ENCODE results near the gene MAPK12. TPM values are rescaled to one million over a fixed set of nuclear protein-coding genes. Genes with fewer than 3 reads are reported as not detected.

The MAPK12 gene
- total RNA-seq, result 10 to 100 TPM in 1 of 2 donors, 1 to 10 TPM in 1; 5.0 to 13.0 TPM

GRCh38 chr22:50261615-50262459 lies at the start of gene MAPK12:
Gene MAPK12 (minus strand): TSS chr22:50261683. CDS start chr22:50261509, 174 bp downstream.
- H3K36me3 ChIP-seq, result no peaks in the 10 kb centered on the region
- H3K9me3 ChIP-seq, result no peaks in the 10 kb centered on the region
- H3K27me3 ChIP-seq, result no peaks in the 10 kb centered on the region
- peak within 1 kb of the TSS; percentile 40 to 57 for H3K4me3 ChIP-seq
- H3K27ac ChIP-seq, result peak within 1 kb of the TSS; percentile 56 to 64
- peaks cover 0 to 54% of the 10 kb centered on the region in 2 donors for H3K4me1 ChIP-seq
- no peak for DNase-seq (ENCODE audit: low spot score)
- no peak for TF ChIP-seq CTCF (IDR thresholded peaks at IDR 0.05)

GRCh38 chr22:50310949-50311444 lies 49.5 kb upstream of the MAPK12 start:
- H3K36me3 ChIP-seq, result no peaks in the 10 kb centered on the region
- no peaks in the 10 kb centered on the region for H3K27me3 ChIP-seq
- H3K4me3 ChIP-seq, result no peak overlapping the region
- no peak for DNase-seq (ENCODE audit: low spot score)
- no peak for TF ChIP-seq CTCF (IDR thresholded peaks at IDR 0.05)
- H3K4me1 ChIP-seq, result peaks cover 0 to 36% of the 10 kb centered on the region in 2 donors
- H3K27ac ChIP-seq, result no peak overlapping the region
- H3K9me3 ChIP-seq, result no peaks in the 10 kb centered on the region

GRCh38 chr22:50310031-50310722 lies 48.7 kb upstream of the MAPK12 start:
- H3K27me3 ChIP-seq, result no peaks in the 10 kb centered on the region
- peaks cover 0 to 45% of the 10 kb centered on the region in 2 donors for H3K4me1 ChIP-seq
- no peak overlapping the region for H3K27ac ChIP-seq
- TF ChIP-seq CTCF (IDR thresholded peaks at IDR 0.05), result no peak
- H3K4me3 ChIP-seq, result no peak overlapping the region
- H3K9me3 ChIP-seq, result no peaks in the 10 kb centered on the region
- H3K36me3 ChIP-seq, result no peaks in the 10 kb centered on the region
- no peak for DNase-seq (ENCODE audit: low spot score)

- no peak for DNase-seq (ENCODE audit: low spot score)
- H3K9me3 ChIP-seq, result no peaks in the 10 kb centered on the region
- H3K27me3 ChIP-seq, result no peaks in the 10 kb centered on the region
- no peaks in the 10 kb centered on the region for H3K36me3 ChIP-seq
- no peak for TF ChIP-seq CTCF (IDR thresholded peaks at IDR 0.05)
- no peak overlapping the region for H3K4me3 ChIP-seq
- H3K4me1 ChIP-seq, result peaks cover 0 to 50% of the 10 kb centered on the region in 2 donors
- H3K27ac ChIP-seq, result peak overlapping the region; percentile 79 to 91
These were observed 48.1 kb upstream of the MAPK12 start for GRCh38 chr22:50309601-50309991.

- H3K36me3 ChIP-seq, result no peaks in the 10 kb centered on the region
- no peaks in the 10 kb centered on the region for H3K27me3 ChIP-seq
- peaks cover 0 to 54% of the 10 kb centered on the region in 2 donors for H3K4me1 ChIP-seq
- no peak for DNase-seq (ENCODE audit: low spot score)
- H3K4me3 ChIP-seq, result no peak overlapping the region
- H3K9me3 ChIP-seq, result no peaks in the 10 kb centered on the region
- peak overlapping the region; percentile 79 to 91 for H3K27ac ChIP-seq
- TF ChIP-seq CTCF (IDR thresholded peaks at IDR 0.05), result no peak
These were observed 47.6 kb upstream of the MAPK12 start for GRCh38 chr22:50308986-50309600.
